ENCODE measurements around the gene IL1RL2. TPM values are rescaled to one million over a fixed set of nuclear protein-coding genes. Genes with fewer than 3 reads are reported as not detected.

The IL1RL2 gene
- total and polyA plus RNA-seq, 9 donors = 0.24 to 2.0 (median 1.2) TPM; not detected in 3

- Histone ChIP-seq H3K27me3 (no peaks in the 10 kb centered on the region), H3K4me3 (no peak overlapping the region), H3K27ac (no peak overlapping the region), H3K4me1 (ENCODE audit: insufficient read depth) (no peaks in the 10 kb centered on the region), H3K9me3 (no peaks in the 10 kb centered on the region), H3K36me3 (no peaks in the 10 kb centered on the region)
- DNase-seq = no peak
- intact Hi-C loops (cut with DNase I) = loop anchor here in 1 of 4 donors (2.0 kb wide), 1 partner anchor 25 kb away; no protein-coding TSS in a partner anchor
- TF ChIP-seq POLR2A (IDR thresholded peaks at IDR 0.05) (no peak), EP300 (IDR thresholded peaks at IDR 0.05) (no peak), CTCF (IDR thresholded peaks at IDR 0.05) (no peak)
- 80 to 95% (median 85%) methylated on average over 3 of the region's 3 CpGs for WGBS, 3 donors
Measured at GRCh38 chr2:102147935-102148334, 38.9 kb upstream of the IL1RL2 start.

GRCh38 chr2:102149243-102149642 lies 37.6 kb upstream of the IL1RL2 start:
- no peaks in the 10 kb centered on the region for H3K9me3 ChIP-seq
- no peaks in the 10 kb centered on the region for H3K36me3 ChIP-seq
- H3K4me1 ChIP-seq (ENCODE audit: insufficient read depth) = no peaks in the 10 kb centered on the region
- intact Hi-C loops (cut with DNase I) = loop anchor here in 1 of 4 donors (2.0 kb wide), 1 partner anchor 24 kb away; no protein-coding TSS in a partner anchor
- DNase-seq = no peak
- H3K4me3 ChIP-seq = no peak overlapping the region
- no peak overlapping the region for H3K27ac ChIP-seq
- WGBS, 3 donors = 74 to 93% (median 76%) methylated on average over 2 of the region's 2 CpGs
- TF ChIP-seq CTCF (IDR thresholded peaks at IDR 0.05) (no peak), POLR2A (IDR thresholded peaks at IDR 0.05) (no peak), EP300 (IDR thresholded peaks at IDR 0.05) (no peak)
- H3K27me3 ChIP-seq = no peaks in the 10 kb centered on the region

DNA sequence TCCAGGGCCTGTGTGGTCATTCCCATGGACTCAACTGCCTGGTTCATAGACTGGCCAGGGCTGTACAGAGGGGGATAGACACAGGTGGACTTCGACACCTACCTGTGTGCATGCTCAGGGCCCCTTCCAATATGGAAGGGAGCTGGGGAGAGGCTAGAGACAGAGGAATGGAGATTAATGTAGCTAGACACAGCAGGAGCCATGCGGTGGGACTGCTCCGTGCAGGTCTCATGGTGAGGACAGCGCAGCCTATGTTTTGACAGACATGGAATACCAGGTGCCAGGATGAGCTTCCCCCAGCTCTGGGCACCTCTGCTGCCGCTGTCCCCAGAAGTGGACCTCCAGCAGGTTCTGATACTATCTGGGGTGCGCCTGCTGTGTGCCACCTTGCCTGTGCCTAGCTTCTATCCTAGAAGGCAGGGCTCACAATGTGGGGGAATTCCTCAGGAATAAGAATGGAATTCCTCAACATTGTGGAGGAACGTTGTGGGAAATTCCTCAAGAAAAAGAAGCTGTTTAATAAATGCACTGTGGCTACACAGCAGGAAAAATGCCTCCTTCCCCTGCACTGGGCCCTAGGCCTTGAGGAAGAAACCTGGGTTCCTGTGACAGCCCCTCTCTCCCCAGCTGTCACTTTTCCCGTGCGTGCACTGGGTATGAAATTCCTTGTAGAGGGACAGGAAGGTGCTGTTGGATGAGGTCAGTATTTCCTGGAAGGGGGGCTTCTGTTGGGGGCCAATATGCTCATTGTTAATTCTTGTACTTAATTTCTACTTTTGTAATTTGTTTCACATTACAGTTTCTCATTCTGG lies 37.0 kb upstream of the IL1RL2 start:
- 77 to 83% (median 80%) methylated on average over 9 of the region's 9 CpGs for WGBS, 3 donors
- TF ChIP-seq POLR2A (IDR thresholded peaks at IDR 0.05) (no peak), EP300 (IDR thresholded peaks at IDR 0.05) (no peak), CTCF (IDR thresholded peaks at IDR 0.05) (no peak)
- peaks cover 2% of the 10 kb centered on the region for H3K4me1 ChIP-seq (ENCODE audit: insufficient read depth)
- H3K36me3 ChIP-seq = no peaks in the 10 kb centered on the region
- intact Hi-C loops (cut with DNase I) = loop anchor here in 1 of 4 donors (2.0 kb wide), 1 partner anchor 23 kb away; no protein-coding TSS in a partner anchor
- H3K27me3 ChIP-seq = no peaks in the 10 kb centered on the region
- H3K4me3 ChIP-seq = no peak overlapping the region
- H3K9me3 ChIP-seq = no peaks in the 10 kb centered on the region
- no peak for DNase-seq
- H3K27ac ChIP-seq = no peak overlapping the region

- Histone ChIP-seq H3K27me3 (no peaks in the 10 kb centered on the region), H3K4me1 (ENCODE audit: insufficient read depth) (peaks cover 2% of the 10 kb centered on the region), H3K9me3 (no peaks in the 10 kb centered on the region), H3K36me3 (no peaks in the 10 kb centered on the region), H3K4me3 (no peak overlapping the region), H3K27ac (no peak overlapping the region)
- DNase-seq = no peak
- WGBS, 3 donors = 91 to 94% (median 93%) methylated on average over 6 of the region's 6 CpGs
- intact Hi-C loops (cut with DNase I) = no loop called here
- TF ChIP-seq EP300 (IDR thresholded peaks at IDR 0.05) (no peak), POLR2A (IDR thresholded peaks at IDR 0.05) (no peak), CTCF (IDR thresholded peaks at IDR 0.05) (no peak)
Measured at GRCh38 chr2:102154364-102154763, 32.5 kb upstream of the IL1RL2 start.

Measured in ovary (tissue), 9 donors.